HG03439 (cell line): ENCODE measurements around the gene VAV2.

ENCODE experiments used
- ATAC-seq: cut with Tn5 transposase; IDR thresholded peaks from one replicate; pipeline ENCODE4 v1.9.1; 2021; ENCODE audit warnings: mild to moderate bottlenecking, moderate library complexity; ENCODE audit not compliant: unreplicated experiment

Gene VAV2

DNA sequence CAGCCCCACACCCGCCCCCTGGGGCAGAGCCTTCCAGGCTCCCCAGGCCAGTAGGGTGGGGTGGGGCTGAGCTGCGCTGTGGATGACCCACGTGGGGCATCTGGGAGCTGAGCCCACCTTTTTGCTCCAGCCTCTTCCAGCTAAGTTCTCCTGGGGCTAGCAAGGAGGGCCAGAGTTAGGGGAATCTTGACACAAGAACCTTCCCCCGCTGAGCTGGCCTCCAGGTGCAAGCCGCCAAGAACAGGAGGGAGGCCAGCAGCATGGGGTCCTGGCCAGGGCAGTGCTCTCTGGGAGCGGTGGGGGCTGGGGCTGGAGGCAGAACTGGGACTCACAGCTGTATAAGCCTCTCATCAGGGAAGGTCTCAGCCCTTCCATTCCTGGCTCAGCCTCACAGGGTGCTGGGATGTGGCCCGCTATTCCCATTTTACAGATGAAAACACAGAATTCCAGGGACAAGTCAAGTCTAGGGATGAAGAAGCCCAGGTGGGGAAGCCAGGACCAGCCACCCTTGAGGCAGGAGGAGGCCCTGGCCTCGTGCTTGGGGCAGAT is 275.5 kb downstream of the VAV2 start:
- ATAC-seq = no peak

DNA sequence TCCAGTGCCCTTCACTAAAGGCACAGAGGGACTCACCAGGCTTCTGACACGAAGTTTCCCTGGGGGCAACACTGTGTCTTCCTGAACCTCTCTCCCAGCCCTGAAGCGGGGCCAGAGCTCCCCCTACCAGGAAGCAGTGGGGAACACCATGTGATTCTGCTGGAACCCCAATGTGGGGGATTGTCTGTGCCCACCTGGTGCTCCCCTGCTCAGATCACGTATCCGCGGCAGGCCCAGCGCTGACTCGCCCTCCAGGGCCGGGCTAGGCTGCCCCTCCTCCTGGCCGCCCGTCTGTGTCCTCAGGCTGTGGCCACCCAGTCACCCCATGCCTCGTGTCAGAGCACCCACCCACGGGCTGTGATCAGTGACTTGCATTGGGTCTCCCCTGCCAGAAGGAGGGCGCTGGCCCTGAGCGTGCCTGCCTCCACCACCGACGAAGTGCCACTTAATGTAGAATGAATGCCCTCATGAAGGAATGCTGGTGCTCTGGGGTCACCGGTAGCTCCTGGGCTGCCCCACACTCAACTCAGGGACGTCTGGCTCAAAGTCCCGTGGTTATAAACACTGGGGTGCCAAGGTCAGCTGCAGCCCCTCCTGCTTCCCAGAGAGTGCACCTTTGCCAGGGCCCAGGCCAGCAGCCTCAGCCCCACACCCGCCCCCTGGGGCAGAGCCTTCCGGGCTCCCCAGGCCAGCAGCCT is 276.1 kb downstream of the VAV2 start:
- no peak for ATAC-seq

DNA sequence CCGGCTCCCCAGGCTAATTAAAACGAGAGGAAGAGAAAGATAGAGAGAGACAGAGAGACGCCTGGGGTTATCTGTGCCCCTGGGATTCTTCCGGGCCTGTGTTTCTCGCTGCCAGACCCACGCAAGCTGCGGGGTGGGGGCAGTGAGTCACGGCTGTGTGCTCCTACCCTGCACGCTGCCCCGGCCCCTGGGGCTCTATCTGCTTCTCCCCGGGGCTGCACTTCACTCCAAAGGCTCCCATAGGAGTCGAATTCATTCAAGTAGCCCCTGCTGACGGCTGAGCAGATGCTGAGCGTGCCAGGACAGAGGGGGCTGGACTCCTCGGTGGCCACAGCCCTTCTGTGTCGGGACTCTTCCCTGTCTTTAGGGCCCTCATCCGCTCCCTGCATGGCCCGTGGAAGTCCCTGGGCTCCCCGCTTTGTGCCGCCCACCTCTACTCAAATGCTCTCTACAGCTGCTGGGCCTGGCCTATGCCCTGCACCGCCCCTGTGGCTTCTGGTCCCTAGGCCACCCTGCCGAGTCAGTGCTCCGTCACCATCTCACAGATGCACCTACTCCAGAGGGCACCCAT is 276.7 kb downstream of the VAV2 start:
- ATAC-seq = no peak

DNA sequence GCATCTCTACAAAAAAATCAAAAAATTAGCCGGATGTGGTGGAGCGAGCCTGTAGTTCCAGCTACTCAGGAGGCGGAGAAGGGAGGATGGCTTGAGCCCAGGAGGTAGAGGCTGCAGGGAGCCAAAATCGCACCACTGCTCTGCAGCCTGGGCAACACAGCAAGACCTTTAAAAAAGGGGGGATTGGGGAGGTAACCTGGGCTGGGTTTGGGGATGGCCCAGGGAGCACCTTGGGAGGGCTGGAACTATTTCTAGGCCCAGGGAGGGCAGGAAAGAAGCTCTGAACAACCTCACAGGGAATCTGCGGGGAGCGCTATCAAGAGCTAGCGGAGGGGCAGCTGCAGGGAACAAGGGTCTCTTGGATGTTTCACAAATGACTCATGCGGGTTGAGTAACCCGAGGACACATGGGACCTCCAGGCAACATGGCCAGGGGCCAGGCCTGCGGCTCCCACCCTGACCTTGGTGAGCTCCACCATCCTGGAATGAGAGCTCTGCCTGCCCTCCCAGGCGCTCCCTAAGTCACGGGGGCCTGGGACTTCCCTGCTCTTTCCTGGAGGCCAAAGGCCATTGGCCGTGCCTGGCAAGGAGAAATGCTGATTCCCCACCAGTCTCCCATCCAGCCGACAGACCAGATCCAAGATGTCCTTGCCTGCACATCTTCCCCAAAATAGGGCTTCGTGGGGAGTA is 277.4 kb downstream of the VAV2 start:
- no peak for ATAC-seq

DNA sequence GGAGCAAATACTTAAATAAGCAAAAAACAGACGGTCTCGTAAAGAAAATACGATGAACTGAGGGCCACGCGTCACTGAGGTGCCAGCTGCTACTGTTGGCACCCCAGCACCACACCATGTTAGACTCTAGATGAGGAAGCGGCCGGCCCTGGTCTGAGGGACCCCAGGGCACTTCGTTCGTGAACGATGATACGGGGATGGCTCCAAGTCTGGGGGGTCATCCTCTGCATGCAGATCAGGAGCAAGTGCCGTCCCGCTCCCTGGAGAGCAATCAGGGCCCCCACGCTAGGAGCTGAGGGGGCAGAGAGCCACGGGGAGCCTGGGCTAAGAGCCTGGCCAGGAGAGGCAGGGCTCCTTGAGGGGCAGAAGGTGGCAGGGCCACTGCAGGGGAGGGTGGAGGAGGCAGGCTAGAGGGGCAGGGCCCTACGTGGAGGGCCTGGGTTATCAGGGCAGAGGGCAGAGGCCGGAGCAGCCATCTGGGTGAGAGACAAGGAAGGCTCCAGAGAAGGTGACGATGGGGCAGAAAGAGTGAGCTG is 278.1 kb downstream of the VAV2 start:
- ATAC-seq = no peak

DNA sequence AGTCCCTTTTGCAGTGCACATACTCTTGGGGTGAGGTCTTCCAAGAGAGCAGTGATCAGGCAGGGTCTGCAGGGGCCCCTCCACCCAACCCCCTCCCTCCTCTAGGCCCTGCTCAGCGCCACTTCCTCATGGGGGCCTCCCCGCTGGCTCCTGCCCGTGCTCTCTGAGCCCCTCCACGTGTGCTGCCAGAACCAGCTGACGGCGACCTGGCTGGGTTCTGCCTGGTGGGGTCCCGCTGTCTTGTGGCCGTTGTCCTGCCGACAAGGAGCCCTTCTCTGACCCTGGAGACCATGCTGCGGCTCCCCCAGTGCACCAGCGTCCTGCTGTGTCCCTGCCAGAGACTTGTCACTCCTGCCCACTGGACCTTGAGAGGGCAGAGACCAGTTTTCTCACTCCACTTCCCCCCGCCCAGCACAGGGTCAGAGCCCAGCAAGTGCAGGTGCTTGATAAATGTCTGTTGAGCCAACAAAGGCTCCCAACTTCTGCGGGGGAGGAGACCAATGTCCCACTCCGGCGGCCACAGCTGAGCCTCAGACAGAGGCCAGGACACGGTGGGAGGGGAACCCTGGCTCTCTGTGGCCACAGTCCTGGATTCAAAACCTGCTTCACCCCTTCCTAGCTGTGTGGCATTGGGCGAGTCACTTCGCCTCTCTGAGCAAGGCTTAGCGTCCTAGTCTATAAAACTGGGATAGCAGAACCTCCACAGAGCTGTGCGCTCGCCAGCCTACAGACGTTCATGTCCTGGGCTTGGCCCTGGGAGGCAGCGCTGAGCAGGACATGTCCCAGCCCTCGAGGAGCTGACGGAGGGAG is 278.8 kb downstream of the VAV2 start:
- ATAC-seq = no peak

DNA sequence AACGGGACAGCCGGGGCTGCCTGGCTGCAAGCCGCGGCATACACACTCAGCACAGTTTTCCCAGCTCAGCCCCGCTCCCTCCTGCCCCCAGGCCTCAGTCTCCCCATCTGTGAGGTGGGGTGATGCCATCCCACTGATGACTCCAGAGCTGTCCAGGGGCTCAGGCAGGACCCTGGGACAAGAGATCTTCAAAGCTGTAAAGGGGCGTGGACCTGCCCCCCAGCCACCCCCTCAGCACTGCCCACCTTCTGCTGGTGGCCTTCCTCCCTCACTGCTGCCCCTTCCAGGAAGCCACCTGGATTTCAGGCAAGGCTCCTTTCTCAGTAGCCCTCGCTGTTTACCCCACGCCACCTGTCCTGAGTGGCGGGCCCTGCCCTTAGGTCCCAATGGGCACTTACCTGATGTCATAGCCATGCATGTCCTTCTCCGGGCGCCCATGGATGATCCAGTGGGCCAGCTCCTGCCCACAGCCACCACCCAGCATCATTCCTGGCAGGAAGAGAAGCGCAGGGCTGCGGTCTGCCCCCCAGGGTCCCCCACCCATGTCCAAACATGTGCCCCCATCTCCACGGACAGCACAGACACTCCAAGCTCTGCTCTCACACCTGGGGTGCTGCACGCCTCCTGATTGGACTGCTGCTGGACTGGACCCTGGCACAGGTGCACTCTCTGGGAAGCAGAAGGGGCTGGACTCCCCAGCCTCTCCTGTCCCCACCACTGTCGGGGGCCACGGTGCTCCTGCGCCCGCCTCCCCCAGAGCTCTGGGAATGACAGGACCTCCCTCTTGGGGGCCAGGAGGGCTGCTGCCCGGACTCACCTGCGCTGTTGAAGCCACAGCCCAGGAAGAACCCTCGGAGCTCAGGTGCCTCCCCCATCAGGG is 279.7 kb downstream of the VAV2 start:
- ATAC-seq = no peak
